NCI-H2227 (cell line): ENCODE measurements around the gene SPOCK3.
A peak's percentile ranks its signal among the peaks of the same experiment; 100 is the strongest.

Experiments
- DNase-seq: peaks from one replicate; lab custom pipeline; 2025; ENCODE audit not compliant: unreplicated experiment; lab: John Stamatoyannopoulos, UW

SPOCK3 gene

DNA sequence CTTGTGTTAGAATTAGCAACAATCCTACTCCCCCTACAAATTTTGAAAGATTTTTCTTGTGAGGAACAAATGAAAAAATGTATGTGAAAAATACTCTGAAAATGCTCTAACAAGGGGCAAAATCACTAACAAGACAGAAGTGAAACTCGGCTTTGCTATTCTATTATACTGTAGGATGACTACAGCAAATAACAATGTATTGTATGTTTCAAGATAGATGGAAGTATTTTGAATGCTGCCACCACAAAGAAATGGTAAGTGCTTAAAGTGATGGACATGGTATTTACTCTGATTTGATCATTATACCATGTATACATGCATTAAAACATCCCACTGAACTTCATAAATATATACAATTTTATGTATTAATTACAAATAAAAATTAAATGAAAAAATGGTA is 192.8 kb downstream of the SPOCK3 start:
- DNase-seq, result no peak

DNA sequence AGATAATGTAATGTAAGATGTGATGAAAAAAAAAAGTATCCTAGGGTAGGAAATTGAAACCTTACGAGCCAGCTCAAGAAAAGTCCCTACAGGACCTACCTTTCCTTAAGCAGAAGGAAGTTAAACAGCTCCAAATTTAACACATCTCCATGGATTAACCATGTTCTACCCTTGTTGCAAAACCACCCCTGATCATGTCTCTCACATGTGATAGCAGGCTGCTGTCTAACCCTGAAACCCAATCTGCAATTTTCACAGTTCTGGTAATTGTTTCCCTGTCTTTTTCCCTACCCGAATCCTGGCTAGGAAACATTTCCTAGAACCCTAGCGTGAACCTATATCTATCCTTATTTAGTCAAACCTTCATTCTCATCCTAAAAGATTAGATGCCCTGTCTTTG is 198.9 kb downstream of the SPOCK3 start:
- DNase-seq, result no peak

DNA sequence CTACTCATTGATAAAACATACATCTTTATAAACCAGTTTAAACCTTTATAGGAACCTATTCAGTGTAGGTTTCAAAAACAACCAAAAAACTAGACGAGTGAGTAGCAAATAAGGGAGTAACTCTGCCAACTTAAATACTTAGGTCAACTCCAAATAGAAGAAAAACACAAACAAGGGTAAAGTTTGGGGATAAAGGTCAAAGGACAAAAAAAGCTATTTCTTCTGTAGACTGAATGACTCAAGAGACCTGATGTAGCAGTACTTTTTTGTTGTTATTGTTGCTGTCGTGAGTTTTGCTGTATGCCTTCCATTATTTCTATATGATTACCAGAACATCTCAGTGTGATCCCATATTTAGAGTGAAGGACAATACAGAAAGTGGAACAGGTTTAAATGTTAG is 199.3 kb downstream of the SPOCK3 start:
- DNase-seq, result no peak

DNA sequence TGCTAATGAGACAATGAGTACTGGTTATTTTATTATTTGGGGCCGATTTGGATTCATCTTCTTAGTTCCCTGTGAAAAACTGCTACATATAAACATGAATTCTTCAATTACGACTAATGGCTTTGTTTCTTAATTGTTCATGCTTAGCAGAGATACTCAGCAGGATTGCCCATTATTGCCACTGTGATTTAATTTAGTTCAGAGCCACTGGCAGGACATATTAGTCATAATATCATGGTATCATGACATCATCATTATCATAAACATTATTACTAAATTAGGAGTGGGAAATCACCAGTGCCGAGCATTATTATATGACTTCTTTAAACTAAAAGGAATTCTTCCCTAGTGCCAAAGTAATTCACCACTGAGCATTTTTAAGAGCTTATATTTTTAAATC is 201.4 kb downstream of the SPOCK3 start:
- DNase-seq, result no peak

DNA sequence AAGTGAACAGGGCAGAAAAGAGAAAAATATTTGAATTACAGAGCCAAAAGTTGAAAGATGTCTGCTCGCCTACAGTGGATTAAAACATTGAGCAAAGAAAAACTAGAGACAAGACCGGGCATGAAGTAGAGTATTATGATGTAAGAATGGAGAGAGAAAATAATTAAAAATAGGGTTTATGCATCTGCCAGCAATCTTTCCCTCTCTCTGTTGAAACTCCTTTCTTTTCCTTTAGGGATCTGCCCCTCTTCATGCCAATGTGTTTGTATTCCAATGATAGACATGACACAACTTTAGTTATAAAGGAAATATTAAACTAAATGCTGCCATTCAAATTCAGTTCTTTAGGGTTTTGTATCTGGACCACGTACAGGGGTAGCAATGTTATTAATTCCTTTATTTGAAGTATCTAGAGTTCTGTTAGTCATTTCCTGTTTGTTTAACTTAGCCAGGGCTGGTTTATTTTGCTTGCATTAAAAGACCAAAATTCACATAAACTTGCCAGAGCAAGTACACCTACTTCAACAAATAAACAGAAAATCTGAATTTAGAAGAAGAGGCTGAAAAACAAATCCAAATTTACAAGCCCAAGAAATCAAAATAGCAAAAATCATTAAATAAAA is 202.6 kb downstream of the SPOCK3 start:
- no peak for DNase-seq

DNA sequence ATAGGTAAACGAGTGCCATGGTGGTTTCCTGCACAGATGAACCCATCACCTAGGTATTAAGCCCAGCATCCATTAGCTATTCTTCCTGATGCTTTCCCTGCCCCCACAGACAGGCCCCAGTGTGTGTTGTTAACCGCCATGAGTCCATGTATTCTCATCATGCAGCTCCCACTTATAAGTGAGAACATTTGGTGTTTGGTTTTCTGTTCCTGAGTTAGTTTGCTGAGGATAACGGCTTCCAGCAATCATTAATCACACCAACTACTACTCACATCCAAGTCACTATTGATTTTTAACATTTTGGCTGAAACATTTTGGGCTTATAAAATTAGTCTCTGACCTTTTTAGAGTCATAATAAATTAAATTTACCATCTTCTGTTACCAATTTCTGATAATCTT is 205.3 kb downstream of the SPOCK3 start:
- DNase-seq, result no peak

DNA sequence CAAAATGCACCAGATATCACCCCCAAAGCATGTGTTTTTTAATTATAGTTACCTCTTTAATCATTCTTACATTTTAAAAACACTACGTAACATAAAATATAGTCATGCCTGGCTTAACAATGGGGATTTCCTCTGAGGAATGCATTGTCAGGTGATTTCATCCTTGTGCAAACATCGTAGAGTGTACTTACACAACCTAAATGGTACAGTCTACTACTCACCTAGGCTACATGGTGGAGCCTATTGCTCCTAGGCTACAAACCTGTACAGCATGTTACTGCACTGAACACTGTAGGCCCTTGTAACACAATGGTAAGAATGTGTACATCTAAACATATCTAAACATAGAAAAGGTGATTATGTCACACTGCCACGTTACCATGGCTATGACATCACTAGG is 208.6 kb downstream of the SPOCK3 start:
- no peak for DNase-seq

DNA sequence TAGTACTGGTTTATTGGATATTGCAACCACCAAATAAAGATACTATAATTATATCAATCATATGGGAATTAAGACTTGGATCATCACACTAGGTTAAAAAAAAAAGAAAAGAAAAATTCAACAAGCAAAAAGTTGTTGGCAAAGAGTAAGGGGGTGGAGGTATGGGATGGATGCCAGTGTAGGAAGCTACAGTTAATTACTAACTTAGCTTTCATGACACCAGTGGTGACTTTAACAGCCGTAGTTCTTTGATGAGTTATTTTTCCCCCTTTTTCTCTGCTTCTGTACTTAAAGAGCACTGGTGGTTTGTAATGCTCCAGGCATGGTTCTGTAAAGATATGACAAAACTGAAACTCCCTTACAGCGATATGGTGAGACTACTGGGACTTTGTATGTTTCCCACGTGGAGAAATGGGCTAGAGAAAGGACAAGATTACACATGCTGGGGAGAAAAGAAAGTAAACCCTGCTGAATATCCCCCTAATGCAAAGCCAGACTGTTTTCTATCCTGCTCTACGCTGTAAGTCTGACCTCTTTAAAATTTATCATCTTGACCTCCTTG is 210.8 kb downstream of the SPOCK3 start:
- DNase-seq, result no peak

DNA sequence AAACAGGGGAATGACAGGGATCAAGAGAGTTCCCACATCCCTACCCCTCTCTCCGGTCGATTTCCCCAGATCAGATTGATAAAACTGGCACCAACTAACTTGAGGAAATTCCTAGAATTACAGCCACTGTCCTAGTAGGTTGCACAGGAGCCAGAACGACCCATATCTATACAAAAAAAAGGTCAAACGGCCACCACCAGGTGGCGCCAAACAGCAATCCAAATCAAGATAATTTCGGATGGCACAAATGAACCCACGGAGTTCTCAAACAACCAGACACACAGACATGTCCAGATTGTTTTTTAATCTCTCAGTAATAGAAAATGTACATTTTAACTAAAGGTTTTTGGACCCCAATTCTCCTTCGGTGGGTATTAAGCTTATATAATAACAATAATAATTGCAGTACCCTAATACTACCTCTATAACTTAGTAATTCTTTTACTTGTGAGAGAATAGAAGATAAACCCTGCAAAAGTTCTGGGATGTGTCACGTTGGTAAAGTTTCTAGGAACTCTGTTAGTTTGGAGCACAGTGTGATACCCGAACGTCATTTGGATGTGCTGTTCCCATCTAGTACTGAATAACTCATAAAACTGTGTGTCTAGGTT is 212.6 kb downstream of the SPOCK3 start:
- peak; percentile 33 for DNase-seq

DNA sequence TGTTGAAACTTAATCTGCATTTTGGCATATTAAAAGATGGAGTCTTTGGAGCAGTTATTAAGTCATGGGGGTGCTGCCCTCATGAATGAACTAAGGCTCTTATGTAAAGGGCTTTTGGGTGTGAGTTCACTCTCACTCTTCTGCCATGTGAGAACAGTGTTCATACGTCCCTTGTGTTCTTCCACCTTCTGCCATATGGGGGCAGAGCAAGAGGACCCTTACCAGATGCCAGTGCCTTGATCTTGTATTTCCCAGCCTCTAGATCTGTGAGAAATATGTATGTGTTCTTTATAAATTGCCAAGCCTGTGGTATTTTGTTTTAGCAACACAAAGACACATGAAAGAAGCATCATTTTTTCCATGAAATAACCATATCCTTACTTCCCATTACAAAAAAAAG is 213.9 kb downstream of the SPOCK3 start:
- DNase-seq, result no peak

DNA sequence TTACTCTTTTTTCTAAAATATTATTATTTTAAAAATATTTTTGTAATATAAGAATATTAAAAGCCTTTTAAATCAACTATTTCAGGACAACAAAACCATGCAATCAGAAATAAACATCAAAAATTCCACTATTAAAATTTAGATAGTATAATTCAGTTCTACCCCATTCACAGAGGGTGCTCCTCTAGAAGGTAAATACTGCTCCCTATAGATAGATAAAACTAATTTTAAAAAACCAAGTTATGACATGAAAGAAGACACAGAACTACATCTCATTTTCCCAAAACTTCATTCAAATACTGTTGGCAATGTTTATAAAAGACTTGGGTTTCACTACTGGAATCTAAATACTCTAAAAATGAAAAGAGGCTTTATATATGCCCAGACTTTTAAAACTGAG is 219.3 kb downstream of the SPOCK3 start:
- no peak for DNase-seq

DNA sequence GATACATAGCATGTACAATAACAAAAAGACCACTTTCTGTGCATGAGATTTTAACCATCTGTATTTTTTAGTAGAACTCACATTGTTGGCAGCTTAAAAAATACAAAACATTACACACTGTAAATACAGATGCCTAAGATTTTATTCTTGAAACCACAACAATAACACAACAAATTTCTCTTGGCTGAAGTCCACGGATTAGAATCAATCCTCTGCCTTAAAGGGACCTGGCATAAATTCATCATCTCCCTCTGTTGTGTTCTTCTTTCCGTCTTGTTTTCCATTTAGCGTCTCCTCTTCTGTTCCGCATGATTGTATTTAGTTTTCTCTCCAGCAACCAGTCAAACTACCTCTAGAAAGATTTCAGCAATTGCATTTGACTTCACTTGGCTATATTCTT is 231.0 kb downstream of the SPOCK3 start:
- no peak for DNase-seq

DNA sequence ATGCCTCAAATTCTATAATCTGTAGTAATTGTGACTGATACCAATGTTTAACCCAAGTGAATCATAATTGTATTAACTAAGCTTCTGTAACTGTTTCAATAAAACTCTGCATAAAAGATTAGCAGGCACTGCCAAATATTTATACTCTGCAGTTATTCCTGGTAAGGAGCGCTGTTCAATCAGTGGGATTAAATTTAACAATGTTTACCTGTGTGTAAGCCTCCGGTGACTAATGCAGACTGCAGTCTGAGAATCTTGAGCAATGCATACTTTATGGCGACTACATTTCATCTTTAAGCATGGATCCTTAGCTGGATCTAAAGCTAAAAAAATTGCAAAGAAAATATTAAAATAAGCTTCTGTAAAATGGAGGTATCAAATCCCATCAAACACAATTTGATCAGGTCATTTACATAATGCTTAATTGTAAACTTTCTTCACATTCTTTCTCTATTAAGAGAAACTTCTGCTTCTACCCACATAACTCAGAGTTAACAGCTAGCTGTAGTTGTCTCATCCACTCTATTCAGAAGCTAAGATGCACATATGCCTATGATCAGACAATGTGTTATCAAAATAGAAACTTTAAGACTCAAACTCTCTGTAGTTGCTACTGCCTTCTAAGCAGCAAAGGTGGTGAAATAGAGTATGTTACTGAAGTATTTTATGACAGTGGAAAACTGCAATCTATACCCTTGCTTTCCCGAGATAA is 234.0 kb downstream of the SPOCK3 start:
- no peak for DNase-seq

DNA sequence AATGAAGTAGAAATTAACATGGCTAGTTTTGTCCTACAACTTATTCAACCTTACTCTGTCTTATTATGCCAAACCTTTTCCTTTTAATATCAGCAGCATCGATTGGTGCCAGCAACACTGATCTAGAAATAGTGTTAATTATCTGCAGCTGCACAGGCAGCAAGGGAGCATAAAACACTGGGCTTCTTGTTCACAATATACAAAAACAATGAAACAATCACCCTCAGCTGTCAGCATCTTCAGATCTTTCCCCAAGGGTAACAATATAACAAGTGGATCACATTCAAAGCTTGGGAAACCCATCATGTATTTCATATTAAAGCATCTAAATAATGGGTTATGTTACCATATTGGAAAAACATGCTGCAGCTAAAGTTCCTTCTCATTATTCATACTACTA is 238.1 kb downstream of the SPOCK3 start:
- DNase-seq, result no peak

DNA sequence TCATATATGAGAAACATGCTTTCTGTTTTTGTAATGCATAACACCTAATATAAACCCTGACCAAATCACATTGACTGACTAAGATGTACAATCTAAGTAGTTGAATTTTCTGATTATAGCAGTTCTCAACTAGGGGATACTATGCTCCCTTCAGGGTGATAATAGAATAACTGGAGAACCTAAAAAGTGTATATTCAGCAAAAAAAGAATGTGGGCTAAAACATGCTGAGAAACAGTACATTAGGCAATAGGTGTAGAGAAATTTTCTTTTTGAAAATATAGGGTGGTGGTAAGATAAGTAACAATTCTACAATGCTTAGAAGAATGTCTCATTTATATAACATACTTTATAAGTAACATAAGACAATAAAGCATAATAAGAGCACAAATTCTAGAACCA is 239.6 kb downstream of the SPOCK3 start:
- no peak for DNase-seq

DNA sequence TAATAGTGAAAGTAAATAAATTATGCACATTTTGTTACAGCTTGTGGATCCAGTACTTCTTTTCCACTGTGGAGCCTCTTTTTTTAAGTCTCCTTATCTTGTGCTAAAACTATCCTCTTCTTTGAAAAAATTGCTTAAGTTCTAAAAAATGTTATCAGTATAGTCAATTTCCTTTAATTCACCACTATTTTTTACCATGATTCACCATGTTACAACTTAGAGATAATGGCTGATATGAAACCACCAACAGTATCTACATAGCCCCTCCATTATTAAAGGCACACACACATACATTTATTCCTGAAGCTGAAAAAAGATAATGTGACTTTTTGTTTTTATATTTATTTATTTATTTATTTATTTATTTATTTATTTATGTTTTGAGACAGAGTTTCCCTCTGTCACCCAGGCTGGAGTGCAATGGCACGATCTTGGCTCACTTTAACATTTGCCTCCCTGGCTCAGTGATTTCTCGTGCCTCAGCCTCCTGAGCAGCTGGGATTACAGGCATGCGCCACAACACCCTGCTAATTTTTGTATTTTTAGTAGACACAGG is 243.2 kb downstream of the SPOCK3 start:
- no peak for DNase-seq

DNA sequence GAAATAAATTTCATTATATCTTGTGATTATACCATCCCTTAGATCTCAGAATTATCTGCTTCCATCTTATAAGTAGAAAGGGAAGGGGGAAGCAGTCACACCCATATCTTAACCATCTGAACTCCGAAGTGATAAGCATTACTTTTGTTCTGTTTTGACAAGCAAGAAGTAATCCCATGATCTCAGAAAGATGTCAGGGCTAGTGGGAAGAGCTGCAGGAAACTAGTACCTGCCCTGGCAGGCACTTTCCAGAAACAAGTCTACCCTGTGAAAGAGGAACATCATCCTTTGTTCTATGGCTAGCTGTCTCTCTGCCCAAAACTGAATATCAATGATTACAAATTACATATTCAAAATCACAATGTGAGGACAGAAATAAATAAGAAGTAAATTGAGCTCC is 244.4 kb downstream of the SPOCK3 start:
- DNase-seq, result no peak

DNA sequence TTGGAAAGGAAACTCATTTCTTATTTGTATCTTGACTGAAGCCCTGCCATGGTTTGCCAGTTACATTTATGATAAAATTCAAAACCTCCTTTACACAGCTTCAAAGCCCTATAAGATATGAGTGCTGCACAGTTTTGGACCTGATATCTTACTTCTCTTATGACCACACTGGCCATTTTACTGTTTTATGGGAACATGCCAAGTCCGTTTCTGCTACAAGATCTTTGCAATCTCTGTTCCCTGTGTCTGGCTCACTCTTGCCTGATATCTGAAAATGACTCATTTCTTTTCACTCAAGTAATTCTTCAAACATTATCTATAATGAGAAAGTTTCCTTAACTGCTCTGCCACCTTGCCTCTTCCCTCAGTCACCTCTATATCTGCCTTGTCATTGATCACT is 247.3 kb downstream of the SPOCK3 start:
- DNase-seq, result no peak

DNA sequence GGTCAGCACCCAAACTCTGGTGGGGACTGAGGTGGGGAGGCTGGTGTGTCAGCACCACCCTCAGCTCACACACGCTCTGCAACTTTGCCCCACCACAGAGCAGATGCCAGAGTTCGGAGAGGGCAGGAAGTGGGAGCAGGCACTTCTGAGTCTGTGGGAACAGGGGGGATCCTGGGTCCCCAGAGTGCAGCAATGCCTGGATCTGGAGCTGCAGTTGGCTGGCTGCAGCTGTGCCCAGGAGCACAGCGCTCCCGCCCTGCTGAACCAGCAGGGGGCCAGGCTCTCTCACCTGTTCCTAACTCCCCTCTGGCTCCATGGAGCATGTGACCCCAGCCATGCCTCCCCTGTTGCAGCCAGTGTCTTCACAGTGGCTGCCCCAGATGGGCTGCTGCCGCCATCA is 252.4 kb downstream of the SPOCK3 start:
- DNase-seq, result no peak

DNA sequence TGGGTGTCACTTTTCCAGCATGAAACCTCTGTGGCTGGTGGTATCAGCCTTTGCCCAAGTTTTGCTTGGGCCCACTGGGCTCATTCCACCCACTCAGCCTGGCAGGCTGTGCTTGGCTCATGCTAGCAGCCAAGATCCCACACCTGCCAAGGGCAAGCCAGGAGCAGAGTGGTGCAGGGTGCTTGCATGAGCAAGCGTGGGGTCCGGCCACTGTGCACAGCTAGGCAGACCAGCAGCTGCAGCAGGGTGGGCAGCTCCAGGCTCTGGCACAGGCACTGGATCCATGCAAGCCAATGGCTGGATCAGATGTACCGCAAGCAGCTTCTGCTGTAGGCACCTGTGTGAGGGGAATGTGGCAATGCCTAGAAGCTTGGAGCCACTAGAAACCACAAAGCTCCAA is 253.9 kb downstream of the SPOCK3 start:
- no peak for DNase-seq

DNA sequence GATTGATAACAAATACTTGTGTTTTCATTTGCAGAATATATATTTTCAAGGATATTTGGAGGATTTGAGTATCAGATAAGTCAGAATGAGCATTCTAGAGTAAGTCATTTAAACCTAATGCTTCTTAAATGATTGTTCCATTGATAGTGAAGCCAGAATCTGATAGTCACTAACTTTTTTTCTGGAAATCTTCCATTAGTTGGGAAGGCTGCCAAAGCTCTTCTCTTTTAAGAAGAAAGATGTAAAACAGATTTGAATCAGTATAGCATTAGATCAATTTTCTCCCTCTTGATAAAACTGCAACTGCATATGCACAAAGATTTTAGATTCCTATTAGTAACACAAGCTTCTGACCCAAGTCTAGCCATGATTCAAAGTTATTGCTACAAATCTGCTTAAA is 256.7 kb downstream of the SPOCK3 start:
- no peak for DNase-seq

DNA sequence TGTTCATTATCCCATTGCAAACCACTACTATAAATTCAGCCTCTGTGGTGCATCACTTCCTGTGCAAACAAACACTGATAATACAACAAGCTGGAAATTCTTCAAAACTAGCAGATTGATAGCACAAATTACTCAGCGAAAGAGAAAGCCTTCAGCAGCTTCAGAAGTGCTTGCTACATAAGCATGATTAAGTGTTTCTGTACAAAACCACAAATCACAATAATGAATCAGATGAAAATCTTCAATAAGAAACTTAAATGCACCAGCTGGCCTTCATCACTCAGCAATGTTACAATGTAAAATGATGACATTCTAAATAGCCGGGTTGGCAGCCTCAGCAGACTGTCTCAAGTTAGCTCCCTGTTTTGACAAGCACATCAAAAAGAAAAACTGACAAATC is 262.2 kb downstream of the SPOCK3 start:
- peak; percentile 2 for DNase-seq
